Activated naive CD4-positive, alpha-beta T cell treated with anti-CD3 and anti-CD28 coated beads for 36 hours (primary cell): Measurements from ENCODE around the gene STARD9. TPM values are rescaled to one million over a fixed set of nuclear protein-coding genes. Genes with fewer than 3 reads are reported as not detected.

Experiments used
- CTCF ChIA-PET: fragments of 350-600 bp; sonication (Branson Sonifier 250); formaldehyde crosslinking; loops from one replicate; lab custom pipeline; 2021; ENCODE audit warnings: antibody characterized with exemption; lab: Charles Lee
- DNase-seq: peaks from one replicate; pipeline ENCODE4 v3.0.0-alpha.2; 2020
- H3K27ac Mint-ChIP-seq: one replicate; pipeline ENCODE4 v1.8.0; 2021; ENCODE audit warnings: mild to moderate bottlenecking, mixed read lengths
- H3K27me3 Mint-ChIP-seq: one replicate; pipeline ENCODE4 v1.8.0; 2021; ENCODE audit warnings: low read depth, mixed read lengths
- H3K36me3 Mint-ChIP-seq: one replicate; pipeline ENCODE4 v1.8.0; 2021; ENCODE audit warnings: low read depth, mixed read lengths
- H3K4me1 Mint-ChIP-seq: one replicate; pipeline ENCODE4 v1.8.0; 2021; ENCODE audit warnings: low read depth, mixed read lengths
- H3K4me3 Mint-ChIP-seq: one replicate; pipeline ENCODE4 v1.8.0; 2021; ENCODE audit warnings: mild to moderate bottlenecking, moderate library complexity, mixed read lengths
- H3K9me3 Mint-ChIP-seq: one replicate; pipeline ENCODE4 v1.8.0; 2021; ENCODE audit warnings: mixed read lengths
- intact Hi-C: fragments of 100-400 bp; cut with micrococcal nuclease; formaldehyde crosslinking; loops from one replicate; pipeline ENCODE4 v1.15.1; 2023
- total RNA-seq, 2 experiments: library from RNA; stranded (reverse); gene quantifications; one replicate each; pipeline ENCODE4 v1.2.3, GENCODE V29; 2021

Gene STARD9
- total RNA-seq, 2 experiments from 2014 or later, result 1.9 to 2.5 TPM

DNA sequence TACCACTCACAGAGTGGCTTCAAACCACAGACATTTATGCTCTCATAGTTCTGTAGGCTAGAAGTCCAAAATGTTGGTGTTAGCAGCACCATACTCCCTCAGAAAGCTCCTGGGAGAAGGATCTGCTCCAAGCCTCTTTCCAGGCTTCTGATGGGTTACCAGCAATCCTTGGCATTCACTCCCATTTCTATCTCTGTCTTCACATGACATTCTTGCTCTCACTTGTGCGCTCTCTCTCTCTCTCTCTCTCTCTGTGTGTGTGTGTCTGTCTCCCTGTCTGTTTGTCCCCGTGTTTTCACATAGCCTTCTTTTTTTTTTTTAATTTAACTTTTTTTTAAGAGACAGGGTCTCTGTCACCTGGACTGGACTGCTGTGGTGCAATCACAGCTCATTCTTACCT lies 135.3 kb downstream of the STARD9 start:
- no peak for DNase-seq
- H3K4me1 Mint-ChIP-seq, result peaks cover 6% of the 10 kb centered on the region

DNA sequence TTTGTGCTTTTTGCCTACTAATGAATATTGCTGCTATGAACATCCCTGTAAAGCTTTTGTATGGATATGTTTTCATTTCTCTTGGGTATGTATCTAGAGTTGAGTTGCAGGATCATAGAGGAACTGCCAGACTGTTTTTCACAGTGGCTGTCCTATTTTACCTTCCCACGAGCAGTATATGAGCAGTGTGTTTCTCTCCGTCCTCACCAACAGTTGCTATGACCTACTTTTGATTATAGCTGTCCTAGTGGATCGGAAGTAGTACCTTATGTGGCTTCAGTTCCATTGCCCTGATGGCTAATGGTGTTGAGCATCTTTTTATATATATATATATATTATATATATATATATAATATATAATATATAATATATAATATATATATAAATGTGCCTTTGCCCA lies 136.3 kb downstream of the STARD9 start:
- H3K4me1 Mint-ChIP-seq, result peaks cover 6% of the 10 kb centered on the region
- H3K27ac Mint-ChIP-seq, result no peak overlapping the region
- H3K4me3 Mint-ChIP-seq, result no peak overlapping the region
- H3K36me3 Mint-ChIP-seq, result no peaks in the 10 kb centered on the region
- CTCF ChIA-PET, result interaction anchor here (1.1 kb wide), 1 partner anchor 39 kb away, joined by 3 read pairs; no protein-coding TSS in a partner anchor
- H3K9me3 Mint-ChIP-seq, result no peaks in the 10 kb centered on the region
- intact Hi-C loops, result no loop called here
- H3K27me3 Mint-ChIP-seq, result no peaks in the 10 kb centered on the region
- DNase-seq, result no peak

More for the DNA sequence above, 135.3 kb downstream of the STARD9 start:
- H3K36me3 Mint-ChIP-seq, result no peaks in the 10 kb centered on the region
- H3K27ac Mint-ChIP-seq, result no peak overlapping the region
- CTCF ChIA-PET, result interaction anchor here (0.6 to 1.1 kb wide), 5 partner anchors 25 to 639 kb away, joined by 3 to 4 read pairs (median 3); no protein-coding TSS in a partner anchor
- intact Hi-C loops, result no loop called here
- H3K4me3 Mint-ChIP-seq, result no peak overlapping the region
- no peaks in the 10 kb centered on the region for H3K9me3 Mint-ChIP-seq
- H3K27me3 Mint-ChIP-seq, result no peaks in the 10 kb centered on the region

- Mint-ChIP-seq H3K36me3 (no peaks in the 10 kb centered on the region), H3K4me3 (no peak overlapping the region), H3K9me3 (no peaks in the 10 kb centered on the region), H3K27ac (no peak overlapping the region), H3K4me1 (peaks cover 6% of the 10 kb centered on the region), H3K27me3 (no peaks in the 10 kb centered on the region)
- no peak for DNase-seq
- CTCF ChIA-PET, result no interaction called here
- intact Hi-C loops, result no loop called here
Measured at GRCh38 chr15:42712584-42712983, 137.2 kb downstream of the STARD9 start.

DNA sequence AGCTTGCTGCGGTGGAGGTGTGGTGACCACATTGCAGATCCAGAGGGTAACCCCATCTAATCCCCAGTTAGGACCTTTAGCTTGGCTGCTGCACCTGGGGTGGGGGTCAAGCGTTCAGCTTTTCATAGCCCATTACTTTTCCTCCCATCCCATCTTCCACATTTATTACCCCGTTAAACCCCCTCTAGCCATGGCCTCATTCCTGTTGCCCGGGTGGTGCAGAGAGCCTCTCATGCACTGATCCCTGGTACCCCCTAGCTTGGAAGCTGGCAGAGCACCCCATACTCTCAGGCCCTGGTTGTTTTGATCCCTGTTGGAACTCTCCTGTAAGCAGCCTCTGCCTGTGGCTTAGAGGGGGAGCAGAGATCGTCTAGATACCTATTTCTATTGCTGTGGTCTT lies 140.7 kb downstream of the STARD9 start:
- CTCF ChIA-PET, result no interaction called here
- Mint-ChIP-seq H3K9me3 (no peaks in the 10 kb centered on the region), H3K27me3 (no peaks in the 10 kb centered on the region), H3K4me3 (no peak overlapping the region), H3K4me1 (no peaks in the 10 kb centered on the region), H3K36me3 (no peaks in the 10 kb centered on the region), H3K27ac (no peak overlapping the region)
- intact Hi-C loops, result no loop called here
- DNase-seq, result no peak

- CTCF ChIA-PET, result interaction anchor here (0.7 to 1.1 kb wide), 2 partner anchors 10 to 13 kb away, joined by 3 read pairs; no protein-coding TSS in a partner anchor
- intact Hi-C loops, result no loop called here
- Mint-ChIP-seq H3K27me3 (no peaks in the 10 kb centered on the region), H3K4me1 (no peaks in the 10 kb centered on the region), H3K27ac (no peak overlapping the region), H3K36me3 (no peaks in the 10 kb centered on the region), H3K4me3 (no peak overlapping the region), H3K9me3 (no peaks in the 10 kb centered on the region)
- DNase-seq, result no peak
Measured at GRCh38 chr15:42716626-42717025, 141.2 kb downstream of the STARD9 start.

GRCh38 chr15:42719043-42719442 lies 143.6 kb downstream of the STARD9 start:
- intact Hi-C loops, result no loop called here
- Mint-ChIP-seq H3K4me1 (no peaks in the 10 kb centered on the region), H3K36me3 (peaks cover 1% of the 10 kb centered on the region), H3K27me3 (no peaks in the 10 kb centered on the region), H3K27ac (no peak overlapping the region), H3K4me3 (no peak overlapping the region), H3K9me3 (no peaks in the 10 kb centered on the region)
- CTCF ChIA-PET, result interaction anchor here (1.6 kb wide), 1 partner anchor 207 kb away, joined by 5 read pairs; no protein-coding TSS in a partner anchor
- DNase-seq, result no peak

DNA sequence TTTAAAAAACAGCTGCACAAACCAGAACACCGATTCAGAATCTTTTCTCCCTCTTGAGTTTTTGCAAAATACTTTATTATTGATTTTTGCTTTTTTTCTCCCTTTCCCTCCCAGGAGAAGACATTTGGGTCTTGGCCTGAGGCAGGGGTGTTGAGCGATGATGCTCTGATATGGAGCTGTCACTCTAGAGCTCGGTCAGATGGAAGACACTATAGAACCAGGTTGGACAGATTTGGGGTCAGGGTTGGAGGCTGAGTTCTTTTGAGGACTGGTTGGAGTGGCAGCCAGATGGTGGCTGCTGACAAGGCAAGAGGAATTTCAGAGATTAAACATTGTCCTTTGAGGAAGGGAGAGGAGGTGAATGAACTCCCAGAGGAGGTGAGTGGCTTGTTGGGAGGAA lies 144.7 kb downstream of the STARD9 start:
- intact Hi-C loops, result no loop called here
- CTCF ChIA-PET, result interaction anchor here (1.3 to 1.6 kb wide), 2 partner anchors 14 to 206 kb away, joined by 3 to 5 read pairs; no protein-coding TSS in a partner anchor
- H3K9me3 Mint-ChIP-seq, result no peaks in the 10 kb centered on the region
- no peak for DNase-seq
- H3K4me1 Mint-ChIP-seq, result no peaks in the 10 kb centered on the region
- H3K27me3 Mint-ChIP-seq, result no peaks in the 10 kb centered on the region
- no peak overlapping the region for H3K4me3 Mint-ChIP-seq
- peaks cover 9% of the 10 kb centered on the region for H3K36me3 Mint-ChIP-seq
- no peak overlapping the region for H3K27ac Mint-ChIP-seq

GRCh38 chr15:42721016-42721415 lies 145.6 kb downstream of the STARD9 start:
- H3K9me3 Mint-ChIP-seq, result no peaks in the 10 kb centered on the region
- H3K36me3 Mint-ChIP-seq, result peaks cover 14% of the 10 kb centered on the region
- no peak overlapping the region for H3K27ac Mint-ChIP-seq
- H3K4me1 Mint-ChIP-seq, result no peaks in the 10 kb centered on the region
- intact Hi-C loops, result no loop called here
- H3K4me3 Mint-ChIP-seq, result no peak overlapping the region
- no peaks in the 10 kb centered on the region for H3K27me3 Mint-ChIP-seq
- DNase-seq, result no peak
- CTCF ChIA-PET, result interaction anchor here (1.3 kb wide), 1 partner anchor 15 kb away, joined by 3 read pairs; no protein-coding TSS in a partner anchor

GRCh38 chr15:42721916-42722315 lies 146.5 kb downstream of the STARD9 start:
- Mint-ChIP-seq H3K36me3 (peaks cover 17% of the 10 kb centered on the region), H3K9me3 (no peaks in the 10 kb centered on the region), H3K27me3 (no peaks in the 10 kb centered on the region), H3K4me3 (no peak overlapping the region), H3K27ac (no peak overlapping the region), H3K4me1 (no peaks in the 10 kb centered on the region)
- no peak for DNase-seq
- intact Hi-C loops, result no loop called here
- CTCF ChIA-PET, result interaction anchor here (1.5 kb wide), 1 partner anchor 14 kb away, joined by 4 read pairs; no protein-coding TSS in a partner anchor

GRCh38 chr15:42723068-42723467 lies 147.7 kb downstream of the STARD9 start:
- no peak for DNase-seq
- Mint-ChIP-seq H3K4me3 (no peak overlapping the region), H3K36me3 (peaks cover 19% of the 10 kb centered on the region), H3K27me3 (no peaks in the 10 kb centered on the region), H3K4me1 (no peaks in the 10 kb centered on the region), H3K9me3 (no peaks in the 10 kb centered on the region), H3K27ac (no peak overlapping the region)
- intact Hi-C loops, result no loop called here
- CTCF ChIA-PET, result interaction anchor here (0.6 to 1.5 kb wide), 3 partner anchors 13 to 203 kb away, joined by 3 to 5 read pairs (median 4); no protein-coding TSS in a partner anchor

GRCh38 chr15:42724276-42724675 lies 148.9 kb downstream of the STARD9 start:
- no peak for DNase-seq
- CTCF ChIA-PET, result interaction anchor here (1.4 kb wide), 1 partner anchor 202 kb away, joined by 5 read pairs; no protein-coding TSS in a partner anchor
- Mint-ChIP-seq H3K9me3 (no peaks in the 10 kb centered on the region), H3K27me3 (no peaks in the 10 kb centered on the region), H3K27ac (no peak overlapping the region), H3K4me1 (no peaks in the 10 kb centered on the region), H3K36me3 (peaks cover 21% of the 10 kb centered on the region), H3K4me3 (no peak overlapping the region)
- intact Hi-C loops, result no loop called here

DNA sequence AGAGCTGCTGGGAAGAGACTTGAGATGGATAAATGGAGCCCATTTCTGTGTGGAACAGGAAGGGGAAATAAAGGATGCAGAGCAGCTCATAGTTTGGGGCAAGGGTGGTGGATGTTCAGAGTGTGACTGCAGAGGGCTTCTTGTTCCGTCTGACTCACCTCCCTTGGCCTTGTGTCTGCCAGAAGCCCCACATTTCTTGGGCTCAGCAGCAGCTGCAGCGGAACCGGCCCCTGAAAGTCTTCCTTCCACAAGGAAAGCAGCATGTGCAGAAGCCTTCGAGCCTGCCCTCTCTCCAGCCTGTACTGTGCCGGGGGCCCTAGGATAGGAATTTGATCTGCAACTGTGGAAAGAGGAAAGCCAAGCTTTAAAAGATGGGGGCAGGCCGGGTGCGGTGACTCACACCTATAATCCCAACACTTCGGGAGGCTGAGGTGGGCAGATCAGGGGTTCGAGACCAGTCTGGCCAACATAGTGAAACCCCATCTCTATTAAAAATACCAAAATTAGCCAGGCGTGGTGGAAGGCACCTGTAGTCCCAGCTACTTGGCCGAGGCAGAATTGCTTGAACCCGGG lies 150.0 kb downstream of the STARD9 start:
- Mint-ChIP-seq H3K9me3 (no peaks in the 10 kb centered on the region), H3K27me3 (no peaks in the 10 kb centered on the region), H3K36me3 (peaks cover 26% of the 10 kb centered on the region), H3K27ac (no peak overlapping the region), H3K4me1 (no peaks in the 10 kb centered on the region), H3K4me3 (no peak overlapping the region)
- no peak for DNase-seq
- intact Hi-C loops, result no loop called here
- CTCF ChIA-PET, result interaction anchor here (0.7 kb wide), 1 partner anchor 560 kb away, joined by 6 read pairs; no protein-coding TSS in a partner anchor

- H3K4me3 Mint-ChIP-seq, result no peak overlapping the region
- CTCF ChIA-PET, result interaction anchor here (0.6 to 0.7 kb wide), 2 partner anchors 559 to 616 kb away, joined by 3 to 6 read pairs; no protein-coding TSS in a partner anchor
- H3K4me1 Mint-ChIP-seq, result no peaks in the 10 kb centered on the region
- H3K27me3 Mint-ChIP-seq, result no peaks in the 10 kb centered on the region
- H3K36me3 Mint-ChIP-seq, result peaks cover 29% of the 10 kb centered on the region
- no peak overlapping the region for H3K27ac Mint-ChIP-seq
- intact Hi-C loops, result no loop called here
- no peak for DNase-seq
- H3K9me3 Mint-ChIP-seq, result no peaks in the 10 kb centered on the region
Measured at GRCh38 chr15:42726114-42726513, 150.7 kb downstream of the STARD9 start.
